Endothelial cell of umbilical vein (primary cell): ENCODE data around the gene BTAF1.

Source experiments
- POLR2AphosphoS5 ChIP-seq: IDR thresholded peaks from 2 replicates; pipeline ENCODE4 v1.6.1; 2012; ENCODE audit warnings: low read depth, mild to moderate bottlenecking, control low read depth, low read length, moderate library complexity; ENCODE audit not compliant: insufficient read depth
- TF ChIP-seq, protein P1 (sequence below), 2 donors: IDR thresholded peaks; 1 replicate in 1 of 2; 2 replicates in 1 of 2; pipeline ENCODE4 v1.5.1; 2011; ENCODE audit warnings: low read length in 2 of 2, mild to moderate bottlenecking in 2 of 2, moderate library complexity in 2 of 2, control low read depth in 1 of 2, inconsistent platforms in 1 of 2, low read depth in 1 of 2; ENCODE audit not compliant: insufficient read depth in 1 of 2; ENCODE audit errors: extremely low read depth in 1 of 2

DNA sequence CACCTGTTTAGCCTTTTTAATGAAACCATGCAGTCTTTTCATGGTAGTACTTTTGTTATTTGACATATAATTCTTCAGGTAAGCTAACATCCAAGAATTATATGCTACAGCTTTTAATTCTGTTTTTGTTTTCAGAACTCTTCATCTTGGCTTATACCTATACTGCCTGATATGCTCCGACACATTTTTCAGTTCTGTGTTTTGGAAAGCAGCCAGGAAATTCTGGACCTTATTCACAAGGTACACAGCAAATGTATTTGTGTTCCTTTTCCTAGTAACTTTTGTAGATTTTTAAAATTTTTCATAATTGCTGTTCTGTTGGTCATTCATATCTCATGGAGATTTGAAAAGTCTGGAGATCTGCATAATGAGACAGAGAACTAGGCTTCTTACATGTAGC lies 56.7 kb downstream of the BTAF1 start:
- no peak for TF ChIP-seq POLR2AphosphoS5
- TF ChIP-seq, protein P1, sequence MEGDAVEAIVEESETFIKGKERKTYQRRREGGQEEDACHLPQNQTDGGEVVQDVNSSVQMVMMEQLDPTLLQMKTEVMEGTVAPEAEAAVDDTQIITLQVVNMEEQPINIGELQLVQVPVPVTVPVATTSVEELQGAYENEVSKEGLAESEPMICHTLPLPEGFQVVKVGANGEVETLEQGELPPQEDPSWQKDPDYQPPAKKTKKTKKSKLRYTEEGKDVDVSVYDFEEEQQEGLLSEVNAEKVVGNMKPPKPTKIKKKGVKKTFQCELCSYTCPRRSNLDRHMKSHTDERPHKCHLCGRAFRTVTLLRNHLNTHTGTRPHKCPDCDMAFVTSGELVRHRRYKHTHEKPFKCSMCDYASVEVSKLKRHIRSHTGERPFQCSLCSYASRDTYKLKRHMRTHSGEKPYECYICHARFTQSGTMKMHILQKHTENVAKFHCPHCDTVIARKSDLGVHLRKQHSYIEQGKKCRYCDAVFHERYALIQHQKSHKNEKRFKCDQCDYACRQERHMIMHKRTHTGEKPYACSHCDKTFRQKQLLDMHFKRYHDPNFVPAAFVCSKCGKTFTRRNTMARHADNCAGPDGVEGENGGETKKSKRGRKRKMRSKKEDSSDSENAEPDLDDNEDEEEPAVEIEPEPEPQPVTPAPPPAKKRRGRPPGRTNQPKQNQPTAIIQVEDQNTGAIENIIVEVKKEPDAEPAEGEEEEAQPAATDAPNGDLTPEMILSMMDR (IDR thresholded peaks at IDR 0.05; ENCODE audit: extremely low read depth in 1 of 2, insufficient read depth in 1 of 2, low read depth in 1 of 2, low read length in 2 of 2), result no peak
